HCT116 (cell line): Measurements from ENCODE around the gene RXRA. TPM values are rescaled to one million over a fixed set of nuclear protein-coding genes. Genes with fewer than 3 reads are reported as not detected.

Source experiments
- ATAC-seq: fragments of 200-7000 bp; cut with Tn5 transposase; 2 replicates; pipeline ENCODE4 v1.9.1; 2020; ENCODE audit warnings: mild to moderate bottlenecking, moderate library complexity
- BruUV-seq: library from RNA; stranded (reverse); fragments of 400-500 nt; replicated peaks from 2 replicates; lab custom pipeline; 2021; lab: Mats Ljungman, UMichigan
- CTCF ChIA-PET: fragments of 300-600 bp; sonication (Branson Sonifier 250); formaldehyde crosslinking; loops from one replicate; lab custom pipeline; 2021; ENCODE audit warnings: antibody characterized with exemption; lab: Charles Lee
- POLR2A ChIA-PET: fragments of 300-600, 350-600 bp; sonication (Branson Sonifier 250); formaldehyde crosslinking; loops from one replicate; lab custom pipeline; 2021; ENCODE audit warnings: antibody characterized with exemption; lab: Charles Lee
- RAD21 ChIA-PET, 2 experiments: fragments of 300-600 bp; sonication (Branson Sonifier 250); formaldehyde crosslinking; loops; one replicate each; lab custom pipeline; 2023; ENCODE audit warnings: low total read pairs in 2 of 2; ENCODE audit not compliant: uncharacterized antibody in 2 of 2, unreplicated experiment in 2 of 2, low non-redundant PET in 1 of 2; lab: Charles Lee
- DNase-seq: peaks from one replicate; pipeline ENCODE4 v3.0.0-alpha.2; 2010; ENCODE audit warnings: low read depth, low spot score
- H2AFZ ChIP-seq: fragments of 200-600 bp; shearing (Covaris generic), sonication (generic); 2 replicates; pipeline ENCODE4 v1.6.1; 2017; ENCODE audit warnings: low read depth, mixed run types, mixed read lengths, antibody characterized with exemption, low read length; ENCODE audit not compliant: poor library complexity, severe bottlenecking
- H3K27ac ChIP-seq: 2 replicates; pipeline ENCODE4 v1.5.1; 2012; ENCODE audit warnings: low read depth, low read length
- H3K27me3 ChIP-seq: fragments of 200-600 bp; sonication (generic); 2 replicates; pipeline ENCODE4 v1.6.1; 2016; ENCODE audit warnings: mixed run types, low read length, mixed read lengths; ENCODE audit not compliant: insufficient read depth
- H3K36me3 ChIP-seq, 2 experiments: fragments of 200-500 bp in 1 of 2; fragments of 200-600 bp in 1 of 2; sonication (Bioruptor generic) in 1 of 2; sonication (generic) in 1 of 2; 2 replicates each; pipeline versions ENCODE4 v1.5.1 to v1.6.1; 2014 to 2016; ENCODE audit warnings: low read length in 2 of 2, inconsistent platforms in 1 of 2, mixed read lengths in 1 of 2, mixed run types in 1 of 2; ENCODE audit not compliant: insufficient read depth in 2 of 2, control insufficient read depth in 1 of 2
- H3K4me1 ChIP-seq, 2 experiments: fragments of 200-600 bp in 1 of 2; sonication (generic) in 1 of 2; 2 replicates each; pipeline versions ENCODE4 v1.5.1 to v1.6.1; 2012 to 2017; ENCODE audit warnings: low read length in 2 of 2, inconsistent platforms in 1 of 2, mild to moderate bottlenecking in 1 of 2, mixed read lengths in 1 of 2, mixed run types in 1 of 2, moderate library complexity in 1 of 2; ENCODE audit not compliant: insufficient read depth in 2 of 2, control insufficient read depth in 1 of 2
- H3K4me2 ChIP-seq: fragments of 200-600 bp; sonication (generic); 2 replicates; pipeline ENCODE4 v1.6.1; 2017; ENCODE audit warnings: mixed run types, low read length, mixed read lengths
- H3K4me3 ChIP-seq, 2 experiments: fragments of 200-600 bp in 1 of 2; sonication (generic) in 1 of 2; replicated peaks in 1 of 2; 2 replicates each; pipeline ENCODE4 v1.5.1; 2011 to 2016; ENCODE audit warnings: low read length in 2 of 2, control low read depth in 1 of 2, low read depth in 1 of 2, mild to moderate bottlenecking in 1 of 2, mixed read lengths in 1 of 2, mixed run types in 1 of 2
- H3K79me2 ChIP-seq: fragments of 200-600 bp; sonication (generic); 2 replicates; pipeline ENCODE4 v1.6.1; 2017; ENCODE audit warnings: mild to moderate bottlenecking, mixed run types, low read length, moderate library complexity, mixed read lengths; ENCODE audit not compliant: insufficient read depth
- H3K9ac ChIP-seq: fragments of 200-600 bp; sonication (generic); 2 replicates; pipeline ENCODE4 v1.6.1; 2016; ENCODE audit warnings: low read length, mixed read lengths
- H3K9me2 ChIP-seq: fragments of 200-600 bp; sonication (generic), shearing (Covaris generic); 2 replicates; pipeline ENCODE4 v1.6.1; 2017; ENCODE audit warnings: mixed run types, mild to moderate bottlenecking, moderate library complexity; ENCODE audit not compliant: insufficient read depth
- H3K9me3 ChIP-seq, 2 experiments: fragments of 200-500 bp in 1 of 2; fragments of 200-600 bp in 1 of 2; sonication (Bioruptor generic) in 1 of 2; sonication (generic) in 1 of 2; 2 replicates each; pipeline ENCODE4 v1.6.1; 2014 to 2017; ENCODE audit warnings: low read length in 2 of 2, mixed read lengths in 2 of 2, inconsistent platforms in 1 of 2, low read depth in 1 of 2, mild to moderate bottlenecking in 1 of 2, mixed run types in 1 of 2, moderate library complexity in 1 of 2; ENCODE audit not compliant: control insufficient read depth in 1 of 2, insufficient read depth in 1 of 2
- H4K20me1 ChIP-seq: fragments of 200-600 bp; sonication (generic), shearing (Covaris generic); 2 replicates; pipeline ENCODE4 v1.6.1; 2017; ENCODE audit warnings: mixed run types, mild to moderate bottlenecking, moderate library complexity; ENCODE audit not compliant: insufficient read depth
- EGR1 ChIP-seq: IDR thresholded peaks from 2 replicates; pipeline ENCODE4 v1.6.1; 2012; ENCODE audit warnings: low read depth
- ELF1 ChIP-seq: IDR thresholded peaks from 2 replicates; pipeline ENCODE4 v1.6.1; 2012; ENCODE audit warnings: low read depth, borderline replicate concordance
- JUND ChIP-seq: IDR thresholded peaks from 2 replicates; pipeline ENCODE4 v1.6.1; 2012
- POLR2AphosphoS5 ChIP-seq: IDR thresholded peaks from 2 replicates; pipeline ENCODE4 v1.6.1; 2011; ENCODE audit warnings: mild to moderate bottlenecking, low read depth, low read length, moderate library complexity
- RAD21 ChIP-seq: IDR thresholded peaks from 2 replicates; pipeline ENCODE4 v1.6.1; 2012; ENCODE audit warnings: low read depth, mild to moderate bottlenecking
- TCF7L2 ChIP-seq: IDR thresholded peaks from 2 replicates; pipeline ENCODE4 v1.7.0; 2011; ENCODE audit warnings: borderline replicate concordance, inconsistent platforms; ENCODE audit not compliant: insufficient read depth, insufficient read length; ENCODE audit errors: extremely low read depth
- intact Hi-C: fragments of 100-400 bp; cut with micrococcal nuclease; formaldehyde crosslinking; loops from 2 replicates; pipeline ENCODE4 v1.10.0; 2022
- total RNA-seq: library from RNA; stranded (reverse); gene quantifications from one replicate; pipeline ENCODE4 v1.2.1, GENCODE V29; 2021; ENCODE audit not compliant: unreplicated experiment
- TF ChIP-seq, protein P1 (sequence below), 3 experiments: fragments of 200-600 bp in 1 of 3; sonication (generic) in 1 of 3; IDR thresholded peaks in 2 of 3; conservative IDR thresholded peaks in 1 of 3; 2 replicates each; pipeline ENCODE4 v1.5.1; 2012 to 2017; ENCODE audit warnings: low read depth in 2 of 3, low read length in 2 of 3, antibody characterized with exemption in 1 of 3, borderline replicate concordance in 1 of 3, control low read depth in 1 of 3, mild to moderate bottlenecking in 1 of 3, mixed read lengths in 1 of 3, mixed run types in 1 of 3, moderate library complexity in 1 of 3; ENCODE audit not compliant: insufficient read depth in 1 of 3

The RXRA gene
- total RNA-seq, 1 experiment from 2014 or later = 43.9 TPM

DNA sequence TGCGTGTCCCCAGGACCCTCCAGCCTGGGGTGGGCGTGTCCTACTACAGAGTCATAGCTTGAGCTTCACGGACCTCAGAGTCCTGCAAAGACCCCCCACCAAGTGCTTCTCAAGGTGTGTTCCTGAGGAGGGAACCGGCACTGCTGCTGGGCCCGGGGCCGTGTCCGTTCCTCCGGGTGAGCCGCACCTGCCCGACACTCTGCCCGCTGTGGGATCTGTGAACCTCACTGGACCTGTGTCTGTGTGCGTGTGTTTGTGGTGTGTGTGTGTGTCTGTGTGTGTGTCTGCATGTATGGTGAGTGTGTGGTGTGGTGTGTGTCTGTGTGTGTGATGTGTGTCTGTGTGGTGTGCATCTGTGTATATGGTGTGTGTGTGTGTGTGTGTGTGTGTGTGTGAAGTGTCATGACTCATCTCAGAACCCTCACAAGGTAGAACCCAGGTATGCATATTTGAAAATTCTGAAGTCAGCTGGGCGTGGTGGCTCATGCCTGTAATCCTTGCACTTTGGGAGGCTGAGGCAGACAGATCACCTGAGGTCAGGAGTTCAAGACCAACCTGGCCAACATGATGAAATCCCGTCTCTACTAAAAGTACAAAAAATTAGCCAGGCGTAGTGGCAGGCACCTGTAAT is 40.9 kb upstream of the RXRA start:
- no peak; the same call in 1 of the 2 replicates for ATAC-seq
- POLR2A ChIA-PET = no interaction called here
- intact Hi-C loops = no loop called here

More for the DNA sequence above, 40.9 kb upstream of the RXRA start:
- no TSS peak for BruUV-seq
- no peak for DNase-seq
- no peaks in the 10 kb centered on the region for H3K9me3 ChIP-seq
- H3K9ac ChIP-seq = no peak overlapping the region
- H3K79me2 ChIP-seq = no peaks in the 10 kb centered on the region
- no peaks in the 10 kb centered on the region for H3K27me3 ChIP-seq
- H3K36me3 ChIP-seq = no peaks in the 10 kb centered on the region
- H3K4me2 ChIP-seq = 0 out of 2 replicates have a peak overlapping the region, but pooled peaks have one; percentile 19
- ChIA-PET RAD21 (no interaction called here), CTCF (no interaction called here)
- peaks cover 0 to 4% of the 10 kb centered on the region in 2 experiments; a peak in 1 of 4 replicates for H3K4me1 ChIP-seq
- H3K9me2 ChIP-seq = no peaks in the 10 kb centered on the region
- H3K27ac ChIP-seq = no peak overlapping the region
- H4K20me1 ChIP-seq = no peaks in the 10 kb centered on the region
- TF ChIP-seq POLR2AphosphoS5 (no peak), RAD21 (no peak), EGR1 (no peak), TCF7L2 (no peak), ELF1 (no peak), JUND (no peak)
- TF ChIP-seq, protein P1, sequence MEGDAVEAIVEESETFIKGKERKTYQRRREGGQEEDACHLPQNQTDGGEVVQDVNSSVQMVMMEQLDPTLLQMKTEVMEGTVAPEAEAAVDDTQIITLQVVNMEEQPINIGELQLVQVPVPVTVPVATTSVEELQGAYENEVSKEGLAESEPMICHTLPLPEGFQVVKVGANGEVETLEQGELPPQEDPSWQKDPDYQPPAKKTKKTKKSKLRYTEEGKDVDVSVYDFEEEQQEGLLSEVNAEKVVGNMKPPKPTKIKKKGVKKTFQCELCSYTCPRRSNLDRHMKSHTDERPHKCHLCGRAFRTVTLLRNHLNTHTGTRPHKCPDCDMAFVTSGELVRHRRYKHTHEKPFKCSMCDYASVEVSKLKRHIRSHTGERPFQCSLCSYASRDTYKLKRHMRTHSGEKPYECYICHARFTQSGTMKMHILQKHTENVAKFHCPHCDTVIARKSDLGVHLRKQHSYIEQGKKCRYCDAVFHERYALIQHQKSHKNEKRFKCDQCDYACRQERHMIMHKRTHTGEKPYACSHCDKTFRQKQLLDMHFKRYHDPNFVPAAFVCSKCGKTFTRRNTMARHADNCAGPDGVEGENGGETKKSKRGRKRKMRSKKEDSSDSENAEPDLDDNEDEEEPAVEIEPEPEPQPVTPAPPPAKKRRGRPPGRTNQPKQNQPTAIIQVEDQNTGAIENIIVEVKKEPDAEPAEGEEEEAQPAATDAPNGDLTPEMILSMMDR (IDR thresholded peaks at IDR 0.05 in 2 of 3, conservative IDR thresholded peaks at IDR 0.05 in 1 of 3; ENCODE audit: borderline replicate concordance in 1 of 3, insufficient read depth in 1 of 3, low read depth in 2 of 3, low read length in 2 of 3) = no peak
- no peak overlapping the region for H2AFZ ChIP-seq
- no peak overlapping the region for H3K4me3 ChIP-seq
